Upper lobe of right lung (tissue), 1 donor: ENCODE data around the gene WLS. TPM values are rescaled to one million over a fixed set of nuclear protein-coding genes. Genes with fewer than 3 reads are reported as not detected.
"Not testable (repeated sequence)": the region's sequence is repeated elsewhere in the genome, so short reads cannot be mapped to it uniquely, and the experiment has no call there.

Source experiments
- ATAC-seq: fragments of 200-7000 bp; cut with Tn5 transposase; one replicate; pipeline ENCODE4 v1.9.1; 2020; ENCODE audit warnings: mild to moderate bottlenecking, moderate library complexity
- DNase-seq: peaks from one replicate; pipeline ENCODE4 v3.0.0-alpha.2; 2020
- H3K27ac ChIP-seq: fragments of 200-600 bp; one replicate; pipeline ENCODE4 v1.8.0; 2022
- H3K27me3 ChIP-seq: fragments of 200-600 bp; one replicate; pipeline ENCODE4 v1.8.0; 2022; ENCODE audit warnings: mild to moderate bottlenecking
- H3K36me3 ChIP-seq: fragments of 200-600 bp; one replicate; pipeline ENCODE4 v1.8.0; 2022
- H3K4me1 ChIP-seq: fragments of 200-600 bp; one replicate; pipeline ENCODE4 v1.8.0; 2022
- H3K4me3 ChIP-seq: fragments of 200-600 bp; one replicate; pipeline ENCODE4 v1.8.0; 2022; ENCODE audit warnings: mild to moderate bottlenecking
- H3K9me3 ChIP-seq: fragments of 200-600 bp; one replicate; pipeline ENCODE4 v1.8.0; 2022
- CTCF ChIP-seq: fragments of 200-600 bp; IDR thresholded peaks from one replicate; pipeline ENCODE4 v1.8.0; 2022; ENCODE audit warnings: antibody characterized with exemption
- intact Hi-C: fragments of 100-400 bp; cut with DNase I; formaldehyde crosslinking; loops from one replicate; pipeline ENCODE4 v1.11.0; 2022
- total RNA-seq: library from RNA; stranded (reverse); fragmentation: NEBNext Ultra II Directional; extraction: Animal tissue kit (Norgen Biotek cat#: 25700); gene quantifications from one replicate; pipeline ENCODE4 v1.2.1, GENCODE V29; 2021
- donor health status: DM: no; HTN: yes; CAD: no; lungs with severe emphysema.

WLS gene
- total RNA-seq, 1 donor from 2014 or later, result 89.8 TPM

GRCh38 chr1:68273530-68273929 lies 41.2 kb upstream of the WLS start:
- H3K36me3 ChIP-seq, result no peaks in the 10 kb centered on the region
- intact Hi-C loops, result no loop called here
- no peaks in the 10 kb centered on the region for H3K9me3 ChIP-seq
- no peaks in the 10 kb centered on the region for H3K27me3 ChIP-seq
- ATAC-seq, result no peak
- no peak overlapping the region for H3K4me3 ChIP-seq
- no peaks in the 10 kb centered on the region for H3K4me1 ChIP-seq
- no peak overlapping the region for H3K27ac ChIP-seq
- no peak for DNase-seq
- no peak for TF ChIP-seq CTCF

- H3K36me3 ChIP-seq, result no peaks in the 10 kb centered on the region
- intact Hi-C loops, result no loop called here
- DNase-seq (no peak), ATAC-seq (no peak)
- no peaks in the 10 kb centered on the region for H3K9me3 ChIP-seq
- TF ChIP-seq CTCF, result no peak
- no peaks in the 10 kb centered on the region for H3K27me3 ChIP-seq
- H3K4me3 ChIP-seq, result no peak overlapping the region
- H3K4me1 ChIP-seq, result no peaks in the 10 kb centered on the region
- no peak overlapping the region for H3K27ac ChIP-seq
Observed at GRCh38 chr1:68271596-68271995, 39.3 kb upstream of the WLS start.

- no peak for TF ChIP-seq CTCF
- Histone ChIP-seq H3K4me1 (no peaks in the 10 kb centered on the region), H3K27me3 (no peaks in the 10 kb centered on the region), H3K9me3 (no peaks in the 10 kb centered on the region), H3K4me3 (no peak overlapping the region), H3K27ac (no peak overlapping the region), H3K36me3 (no peaks in the 10 kb centered on the region)
- intact Hi-C loops, result no loop called here
- peak; percentile 70 for ATAC-seq
- no peak for DNase-seq
Observed at GRCh38 chr1:68270951-68271350, 38.6 kb upstream of the WLS start.

- DNase-seq (no peak), ATAC-seq (peak; percentile 64)
- no peaks in the 10 kb centered on the region for H3K9me3 ChIP-seq
- no peak overlapping the region for H3K4me3 ChIP-seq
- H3K27me3 ChIP-seq, result no peaks in the 10 kb centered on the region
- TF ChIP-seq CTCF, result no peak
- H3K4me1 ChIP-seq, result no peaks in the 10 kb centered on the region
- intact Hi-C loops, result no loop called here
- H3K36me3 ChIP-seq, result no peaks in the 10 kb centered on the region
- no peak overlapping the region for H3K27ac ChIP-seq
Observed at GRCh38 chr1:68269637-68270430, 37.5 kb upstream of the WLS start.

GRCh38 chr1:68268896-68269483 lies 36.7 kb upstream of the WLS start:
- TF ChIP-seq CTCF, result no peak
- Histone ChIP-seq H3K36me3 (no peaks in the 10 kb centered on the region), H3K27me3 (no peaks in the 10 kb centered on the region), H3K9me3 (no peaks in the 10 kb centered on the region), H3K4me1 (no peaks in the 10 kb centered on the region), H3K27ac (no peak overlapping the region), H3K4me3 (no peak overlapping the region)
- intact Hi-C loops, result no loop called here
- DNase-seq (no peak), ATAC-seq (no peak)

GRCh38 chr1:68256824-68257223 lies 24.5 kb upstream of the WLS start:
- H3K36me3 ChIP-seq, ATAC-seq, intact Hi-C loops: not testable (repeated sequence)

More at GRCh38 chr1:68256824-68257223, 24.5 kb upstream of the WLS start:
- H3K4me3 ChIP-seq, H3K4me1 ChIP-seq, H3K9me3 ChIP-seq, H3K27ac ChIP-seq, DNase-seq, H3K27me3 ChIP-seq: not testable (repeated sequence)
